ENCODE data around the gene IFI27L1. TPM values are rescaled to one million over a fixed set of nuclear protein-coding genes. Genes with fewer than 3 reads are reported as not detected.

The IFI27L1 gene
- total RNA-seq, 1 donor = 12.2 TPM

- H3K4me3 ChIP-seq (ENCODE audit: low read depth, low read length) = no peak overlapping the region
- no peak for DNase-seq (ENCODE audit: low read depth)
- no peak for TF ChIP-seq CTCF (IDR thresholded peaks at IDR 0.05; ENCODE audit: insufficient read depth, low read length)
Observed at GRCh38 chr14:94097091-94097490, 16.0 kb downstream of the IFI27L1 start.

- no peak overlapping the region for H3K4me3 ChIP-seq (ENCODE audit: low read depth, low read length)
- DNase-seq (ENCODE audit: low read depth) = peak; percentile 51
- TF ChIP-seq CTCF (IDR thresholded peaks at IDR 0.05; ENCODE audit: insufficient read depth, low read length) = no peak
Observed at GRCh38 chr14:94098326-94098992, 17.3 kb downstream of the IFI27L1 start.

GRCh38 chr14:94099006-94099405 is 17.9 kb downstream of the IFI27L1 start:
- DNase-seq (ENCODE audit: low read depth) = no peak
- no peak overlapping the region for H3K4me3 ChIP-seq (ENCODE audit: low read depth, low read length)
- TF ChIP-seq CTCF (IDR thresholded peaks at IDR 0.05; ENCODE audit: insufficient read depth, low read length) = no peak

GRCh38 chr14:94100847-94101246 is 19.7 kb downstream of the IFI27L1 start:
- no peak overlapping the region for H3K4me3 ChIP-seq (ENCODE audit: low read depth, low read length)
- DNase-seq (ENCODE audit: low read depth) = peak; percentile 64
- TF ChIP-seq CTCF (IDR thresholded peaks at IDR 0.05; ENCODE audit: insufficient read depth, low read length) = no peak

- DNase-seq (ENCODE audit: low read depth) = no peak
- TF ChIP-seq CTCF (IDR thresholded peaks at IDR 0.05; ENCODE audit: insufficient read depth, low read length) = no peak
- H3K4me3 ChIP-seq (ENCODE audit: low read depth, low read length) = no peak overlapping the region
Observed at GRCh38 chr14:94101748-94102147, 20.6 kb downstream of the IFI27L1 start.

- DNase-seq (ENCODE audit: low read depth) = no peak
- no peak for TF ChIP-seq CTCF (IDR thresholded peaks at IDR 0.05; ENCODE audit: insufficient read depth, low read length)
- H3K4me3 ChIP-seq (ENCODE audit: low read depth, low read length) = no peak overlapping the region
Observed at GRCh38 chr14:94102768-94103482, 21.8 kb downstream of the IFI27L1 start.
